DMS153 treated with DMSO at 0.1 percent for 48 hours (cell line): ENCODE results near the gene NGFR.
A peak's percentile ranks its signal among the peaks of the same experiment; 100 is the strongest.
"Not testable (repeated sequence)": the region's sequence is repeated elsewhere in the genome, so short reads cannot be mapped to it uniquely, and the experiment has no call there.

Experiments used
- DNase-seq: peaks from one replicate; lab custom pipeline; 2025; ENCODE audit not compliant: unreplicated experiment; lab: John Stamatoyannopoulos, UW

NGFR gene

GRCh38 chr17:49545007-49545660 lies 50.0 kb downstream of the NGFR start:
- DNase-seq = no peak

GRCh38 chr17:49545806-49546545 lies 50.9 kb downstream of the NGFR start:
- no peak for DNase-seq

GRCh38 chr17:49546546-49547535 lies 51.7 kb downstream of the NGFR start:
- no peak for DNase-seq

- DNase-seq = no peak
Observed at GRCh38 chr17:49547566-49547965, 52.5 kb downstream of the NGFR start.

GRCh38 chr17:49548051-49548505 lies 53.0 kb downstream of the NGFR start:
- DNase-seq = no peak

- DNase-seq = peak; percentile 8
Observed at GRCh38 chr17:49548506-49549310, 53.6 kb downstream of the NGFR start.

- DNase-seq = no peak
Observed at GRCh38 chr17:49549311-49549605, 54.2 kb downstream of the NGFR start.

GRCh38 chr17:49549691-49550678 lies 54.9 kb downstream of the NGFR start:
- DNase-seq = no peak

- DNase-seq = not testable (repeated sequence)
Observed at GRCh38 chr17:49550764-49551163, 55.7 kb downstream of the NGFR start.

GRCh38 chr17:49551221-49552069 lies 56.4 kb downstream of the NGFR start:
- no peak for DNase-seq

GRCh38 chr17:49552070-49552751 lies 57.1 kb downstream of the NGFR start:
- DNase-seq = no peak

GRCh38 chr17:49553676-49554335 lies 58.7 kb downstream of the NGFR start:
- no peak for DNase-seq

- no peak for DNase-seq
Observed at GRCh38 chr17:49554694-49555494, 59.8 kb downstream of the NGFR start.

GRCh38 chr17:49555495-49556222 lies 60.6 kb downstream of the NGFR start:
- DNase-seq = no peak

GRCh38 chr17:49556223-49556943 lies 61.3 kb downstream of the NGFR start:
- peak; percentile 53 for DNase-seq
